Measurements from ENCODE around the gene TMEM106C.

TMEM106C gene

GRCh38 chr12:47941871-47942613 is 21.4 kb upstream of the TMEM106C start:
- no peak overlapping the region for H3K4me3 ChIP-seq (ENCODE audit: low read depth, low read length)
- peak; percentile 28 for TF ChIP-seq CTCF (IDR thresholded peaks at IDR 0.05; ENCODE audit: insufficient read depth, low read depth, low read length, missing control alignments)
- DNase-seq (ENCODE audit: low read depth): peak; percentile 7

- TF ChIP-seq CTCF (IDR thresholded peaks at IDR 0.05; ENCODE audit: insufficient read depth, low read depth, low read length, missing control alignments): no peak
- no peak for DNase-seq (ENCODE audit: low read depth)
- no peak overlapping the region for H3K4me3 ChIP-seq (ENCODE audit: low read depth, low read length)
Measured at GRCh38 chr12:47942614-47943225, 20.7 kb upstream of the TMEM106C start.

- no peak overlapping the region for H3K4me3 ChIP-seq (ENCODE audit: low read depth, low read length)
- no peak for TF ChIP-seq CTCF (IDR thresholded peaks at IDR 0.05; ENCODE audit: insufficient read depth, low read depth, low read length, missing control alignments)
- no peak for DNase-seq (ENCODE audit: low read depth)
Measured at GRCh38 chr12:47943623-47944340, 19.6 kb upstream of the TMEM106C start.

GRCh38 chr12:47944685-47945340 is 18.6 kb upstream of the TMEM106C start:
- no peak for TF ChIP-seq CTCF (IDR thresholded peaks at IDR 0.05; ENCODE audit: insufficient read depth, low read depth, low read length, missing control alignments)
- H3K4me3 ChIP-seq (ENCODE audit: low read depth, low read length): no peak overlapping the region
- no peak for DNase-seq (ENCODE audit: low read depth)

GRCh38 chr12:47945341-47945728 is 18.1 kb upstream of the TMEM106C start:
- H3K4me3 ChIP-seq (ENCODE audit: low read depth, low read length): no peak overlapping the region
- no peak for TF ChIP-seq CTCF (IDR thresholded peaks at IDR 0.05; ENCODE audit: insufficient read depth, low read depth, low read length, missing control alignments)
- no peak for DNase-seq (ENCODE audit: low read depth)

GRCh38 chr12:47946413-47947323 is 16.7 kb upstream of the TMEM106C start:
- no peak for DNase-seq (ENCODE audit: low read depth)
- H3K4me3 ChIP-seq (ENCODE audit: low read depth, low read length): no peak overlapping the region
- no peak for TF ChIP-seq CTCF (IDR thresholded peaks at IDR 0.05; ENCODE audit: insufficient read depth, low read depth, low read length, missing control alignments)

All from GM12865 (cell line).